Neural crest cell (in vitro differentiated cells): ENCODE results near the gene SVOP. TPM values are rescaled to one million over a fixed set of nuclear protein-coding genes. Genes with fewer than 3 reads are reported as not detected.

ENCODE experiments used
- DNase-seq: peaks from one replicate; pipeline ENCODE4 v3.0.0; 2021; ENCODE audit warnings: low read depth, mixed read lengths, low spot score
- H3K27ac Mint-ChIP-seq: one replicate; pipeline ENCODE4 v1.8.0; 2021; ENCODE audit warnings: mild to moderate bottlenecking, mixed read lengths; ENCODE audit not compliant: unreplicated experiment
- H3K27me3 Mint-ChIP-seq: 2 replicates; pipeline ENCODE4 v1.8.0; 2021; ENCODE audit warnings: low read depth, mild to moderate bottlenecking, mixed read lengths
- H3K36me3 Mint-ChIP-seq: 2 replicates; pipeline ENCODE4 v1.8.0; 2021; ENCODE audit warnings: low read depth, mild to moderate bottlenecking, mixed read lengths
- H3K4me1 Mint-ChIP-seq: 2 replicates; pipeline ENCODE4 v1.8.0; 2021; ENCODE audit warnings: mixed read lengths
- H3K4me3 Mint-ChIP-seq: one replicate; pipeline ENCODE4 v1.8.0; 2021; ENCODE audit warnings: mild to moderate bottlenecking, mixed read lengths
- H3K9me3 Mint-ChIP-seq: 2 replicates; pipeline ENCODE4 v1.8.0; 2021; ENCODE audit warnings: mixed read lengths
- total RNA-seq: library from RNA; stranded (reverse); gene quantifications from 2 replicates; pipeline ENCODE4 v1.2.1, GENCODE V29; 2021
- TF ChIP-seq, protein P1 (sequence below): fragments of 200-600 bp; sonication (generic); conservative IDR thresholded peaks from 2 replicates; pipeline ENCODE4 v1.5.0; 2021; ENCODE audit warnings: antibody characterized with exemption, mild to moderate bottlenecking

Gene SVOP
- total RNA-seq, 1 donor from 2014 or later = 1.9 TPM

DNA sequence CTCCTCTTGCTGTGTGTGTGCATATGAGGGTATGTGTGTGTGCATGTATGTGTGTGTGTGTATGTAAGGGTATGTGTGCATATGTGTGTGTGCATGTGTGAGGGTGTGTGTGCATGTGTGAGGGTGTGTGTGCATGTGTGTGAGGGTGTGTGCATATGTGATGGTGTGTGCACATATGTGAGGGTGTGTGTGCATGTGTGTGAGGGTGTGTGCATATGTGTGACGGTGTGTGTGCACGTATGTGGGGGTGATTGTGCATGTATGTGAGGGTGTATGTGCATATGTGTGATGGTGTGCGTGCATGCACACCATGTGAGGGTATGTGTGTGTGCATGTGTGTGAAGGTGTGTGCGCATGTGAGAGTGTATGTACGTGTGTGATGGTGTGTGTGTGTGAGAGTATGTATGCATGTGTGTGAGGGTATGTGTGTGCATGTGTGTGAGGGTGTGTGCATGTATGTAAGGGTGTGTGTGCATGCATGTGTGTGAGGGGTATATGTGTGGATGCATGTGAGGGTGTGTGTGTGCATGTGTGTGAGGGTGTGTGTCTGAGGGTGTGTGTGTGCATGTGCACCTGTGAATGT is 125.6 kb downstream of the SVOP start:
- TF ChIP-seq, protein P1, sequence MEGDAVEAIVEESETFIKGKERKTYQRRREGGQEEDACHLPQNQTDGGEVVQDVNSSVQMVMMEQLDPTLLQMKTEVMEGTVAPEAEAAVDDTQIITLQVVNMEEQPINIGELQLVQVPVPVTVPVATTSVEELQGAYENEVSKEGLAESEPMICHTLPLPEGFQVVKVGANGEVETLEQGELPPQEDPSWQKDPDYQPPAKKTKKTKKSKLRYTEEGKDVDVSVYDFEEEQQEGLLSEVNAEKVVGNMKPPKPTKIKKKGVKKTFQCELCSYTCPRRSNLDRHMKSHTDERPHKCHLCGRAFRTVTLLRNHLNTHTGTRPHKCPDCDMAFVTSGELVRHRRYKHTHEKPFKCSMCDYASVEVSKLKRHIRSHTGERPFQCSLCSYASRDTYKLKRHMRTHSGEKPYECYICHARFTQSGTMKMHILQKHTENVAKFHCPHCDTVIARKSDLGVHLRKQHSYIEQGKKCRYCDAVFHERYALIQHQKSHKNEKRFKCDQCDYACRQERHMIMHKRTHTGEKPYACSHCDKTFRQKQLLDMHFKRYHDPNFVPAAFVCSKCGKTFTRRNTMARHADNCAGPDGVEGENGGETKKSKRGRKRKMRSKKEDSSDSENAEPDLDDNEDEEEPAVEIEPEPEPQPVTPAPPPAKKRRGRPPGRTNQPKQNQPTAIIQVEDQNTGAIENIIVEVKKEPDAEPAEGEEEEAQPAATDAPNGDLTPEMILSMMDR = no peak
- no peaks in the 10 kb centered on the region for H3K4me1 Mint-ChIP-seq
- no peak overlapping the region for H3K27ac Mint-ChIP-seq
- no peaks in the 10 kb centered on the region for H3K36me3 Mint-ChIP-seq
- H3K9me3 Mint-ChIP-seq = peaks cover 9% of the 10 kb centered on the region
- no peak overlapping the region for H3K4me3 Mint-ChIP-seq
- DNase-seq = no peak
- H3K27me3 Mint-ChIP-seq = peaks cover 14% of the 10 kb centered on the region

DNA sequence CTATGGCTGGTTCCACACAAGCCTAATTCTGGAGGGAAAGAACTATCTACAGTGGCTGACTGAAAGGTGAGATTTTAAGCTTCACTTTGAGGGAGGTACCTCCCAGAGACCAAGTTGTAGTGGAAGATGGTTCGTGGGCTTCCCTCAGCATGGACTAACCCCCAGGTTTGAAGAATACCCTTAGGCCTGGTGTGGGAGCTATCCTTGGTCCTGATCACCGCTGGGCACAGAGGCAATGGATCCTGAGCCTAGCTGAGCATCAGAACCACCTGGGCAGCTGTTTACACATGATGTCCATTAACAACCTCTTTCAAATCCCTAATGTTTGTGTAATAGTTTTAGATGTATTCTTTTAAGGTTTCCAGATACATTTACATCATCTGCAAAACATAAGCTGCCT is 130.7 kb downstream of the SVOP start:
- TF ChIP-seq, protein P1 = no peak
- peak; percentile 14 for DNase-seq
- peaks cover 1% of the 10 kb centered on the region for H3K27me3 Mint-ChIP-seq
- H3K36me3 Mint-ChIP-seq = no peaks in the 10 kb centered on the region
- no peaks in the 10 kb centered on the region for H3K4me1 Mint-ChIP-seq
- no peak overlapping the region for H3K4me3 Mint-ChIP-seq
- no peak overlapping the region for H3K27ac Mint-ChIP-seq
- peaks cover 7% of the 10 kb centered on the region for H3K9me3 Mint-ChIP-seq

DNA sequence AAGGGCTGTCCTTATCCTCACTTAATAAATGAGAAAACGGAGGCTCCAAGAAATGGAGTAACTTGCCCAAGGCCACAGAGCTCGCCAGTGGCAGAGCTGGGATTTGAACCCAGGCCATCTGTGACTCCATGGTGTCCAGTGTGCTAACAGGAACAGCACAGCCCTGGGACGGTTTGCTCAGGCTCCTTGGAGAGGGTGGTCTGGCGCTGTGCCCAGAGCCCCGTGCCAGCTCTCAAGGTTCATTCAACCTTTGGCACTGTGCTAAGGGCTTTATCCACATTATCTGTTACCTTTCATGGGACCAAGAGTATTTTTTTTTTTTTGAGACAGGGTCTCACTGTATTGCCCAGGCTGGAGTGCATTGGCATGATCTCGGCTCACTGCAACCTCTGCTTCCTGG is 132.8 kb downstream of the SVOP start:
- Mint-ChIP-seq H3K27ac (no peak overlapping the region), H3K9me3 (peaks cover 5% of the 10 kb centered on the region), H3K4me1 (no peaks in the 10 kb centered on the region), H3K36me3 (no peaks in the 10 kb centered on the region), H3K4me3 (no peak overlapping the region), H3K27me3 (no peaks in the 10 kb centered on the region)
- TF ChIP-seq, protein P1 = no peak
- DNase-seq = no peak

DNA sequence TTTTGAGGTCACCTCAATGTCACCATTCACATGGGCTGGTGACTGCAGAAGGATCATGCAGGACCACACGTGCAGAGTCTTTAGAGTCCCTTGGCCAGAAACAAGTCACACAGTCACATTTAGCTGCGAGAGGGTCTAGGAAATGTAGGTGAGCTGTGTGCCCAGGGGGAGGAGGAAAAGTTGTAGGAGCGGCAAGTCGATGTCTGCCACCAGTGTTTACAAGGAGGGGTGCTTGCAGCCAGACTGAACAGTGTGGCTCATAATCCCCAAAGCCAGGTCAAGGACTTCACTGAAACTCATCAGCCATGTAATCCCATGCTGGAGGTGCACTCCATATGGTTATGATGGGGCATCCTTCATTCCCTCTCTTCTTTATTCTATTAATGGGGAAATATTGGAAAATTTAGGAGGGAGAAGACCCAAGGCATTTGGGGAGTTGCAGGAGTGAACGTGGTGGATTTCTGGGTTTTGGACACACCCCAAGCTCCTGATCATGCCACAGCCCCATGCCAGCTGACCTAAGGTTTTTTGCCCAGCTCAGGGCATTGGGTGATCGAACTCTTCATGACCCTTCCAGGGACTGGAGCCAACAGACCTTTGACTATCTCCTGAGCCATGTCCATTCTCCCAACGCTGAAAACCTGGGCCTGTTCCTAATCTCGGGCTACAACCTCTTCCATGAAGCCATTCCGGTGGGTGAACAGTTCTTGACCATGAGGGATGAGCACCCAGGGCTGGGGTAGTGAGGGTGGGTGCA is 133.8 kb downstream of the SVOP start:
- peak overlapping the region; percentile 68 for H3K27ac Mint-ChIP-seq
- DNase-seq = no peak
- peaks cover 5% of the 10 kb centered on the region for H3K9me3 Mint-ChIP-seq
- H3K4me1 Mint-ChIP-seq = no peaks in the 10 kb centered on the region
- H3K27me3 Mint-ChIP-seq = no peaks in the 10 kb centered on the region
- H3K36me3 Mint-ChIP-seq = no peaks in the 10 kb centered on the region
- H3K4me3 Mint-ChIP-seq = no peak overlapping the region
- TF ChIP-seq, protein P1 = no peak

DNA sequence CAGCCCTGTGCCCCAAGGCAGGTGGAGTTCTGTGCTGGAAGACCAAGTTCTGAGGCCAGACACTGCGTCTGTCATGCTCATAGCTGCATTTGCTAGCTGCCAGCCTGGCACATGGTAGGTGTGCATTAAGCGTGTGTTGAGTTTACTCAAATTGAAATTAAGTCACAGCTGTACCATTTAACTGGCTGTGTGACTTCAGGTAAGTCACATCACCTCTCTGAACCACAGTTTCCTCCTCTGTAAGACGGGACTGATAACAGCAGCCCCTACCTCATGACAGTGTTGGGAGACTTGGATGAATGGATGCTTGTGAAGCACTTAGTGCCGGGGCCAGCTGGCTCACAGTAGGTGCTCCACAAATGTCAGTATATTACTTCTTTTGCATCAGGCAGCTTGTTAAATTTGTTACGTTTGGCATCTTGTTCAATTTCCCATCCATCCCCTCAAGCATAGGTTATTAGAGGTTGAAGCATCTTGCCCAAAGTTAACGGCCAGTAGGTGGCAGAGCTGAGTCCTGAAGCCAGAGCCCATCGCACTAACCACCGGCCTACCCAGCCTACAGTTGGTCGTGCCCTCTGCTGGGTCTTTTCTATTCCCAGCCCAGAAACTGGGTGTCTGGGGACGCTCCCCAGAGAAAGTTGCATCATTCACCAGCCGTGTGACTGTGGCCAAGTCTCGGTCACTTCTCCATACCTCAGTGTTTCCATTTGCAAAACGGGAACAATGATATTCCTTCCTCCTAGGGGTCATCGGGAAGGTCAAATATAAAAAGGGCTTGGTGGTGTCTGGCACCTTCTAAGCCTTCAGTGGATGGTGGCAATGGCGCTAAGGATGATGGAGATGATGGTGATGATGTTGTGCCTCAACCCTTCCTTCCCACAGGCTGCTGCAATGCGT is 136.5 kb downstream of the SVOP start:
- no peaks in the 10 kb centered on the region for H3K36me3 Mint-ChIP-seq
- DNase-seq = peak; percentile 51
- TF ChIP-seq, protein P1 = peak; percentile 62

More for the DNA sequence above, 136.5 kb downstream of the SVOP start:
- Mint-ChIP-seq H3K4me1 (no peaks in the 10 kb centered on the region), H3K27me3 (no peaks in the 10 kb centered on the region), H3K9me3 (no peaks in the 10 kb centered on the region), H3K4me3 (no peak overlapping the region), H3K27ac (no peak overlapping the region)
